ENCODE measurements around the gene CACNA1F.

Gene CACNA1F

DNA sequence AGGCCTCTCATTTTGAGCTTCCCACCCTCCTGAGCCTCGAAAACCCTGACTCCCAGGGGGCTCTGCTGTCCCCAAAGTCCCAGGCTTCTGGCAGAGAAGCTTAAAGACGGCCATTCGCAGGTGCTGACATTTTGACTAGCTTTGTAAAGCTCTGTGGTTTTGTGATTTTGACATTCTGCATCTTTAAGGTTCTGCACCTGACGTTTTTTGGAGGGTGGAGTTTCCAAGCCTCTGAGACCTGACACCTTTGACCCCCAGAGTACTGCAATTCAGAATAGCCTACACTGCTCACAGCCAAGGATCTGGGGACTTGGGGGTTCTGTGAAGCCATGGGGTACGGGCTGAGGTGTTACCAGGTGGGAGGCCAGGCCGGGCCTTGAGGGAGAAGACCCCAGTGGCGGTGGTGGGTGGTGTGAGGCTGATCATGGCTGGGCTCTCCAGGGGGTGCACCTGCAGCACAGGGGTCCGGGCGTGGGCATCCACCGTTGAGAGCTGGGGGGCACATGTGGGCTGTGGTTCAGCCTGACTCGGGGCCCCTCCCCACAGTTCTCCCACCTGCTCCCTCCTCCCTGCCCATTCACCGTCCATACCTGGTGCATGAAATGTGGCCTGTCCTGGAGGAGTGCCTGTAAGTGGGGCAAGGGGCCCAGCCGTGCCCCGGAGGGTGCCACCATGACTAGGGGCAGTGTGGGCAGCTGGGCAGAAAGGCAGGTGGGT is 24.1 kb upstream of the CACNA1F start:
- DNase-seq (ENCODE audit: low spot score) = no peak

DNA sequence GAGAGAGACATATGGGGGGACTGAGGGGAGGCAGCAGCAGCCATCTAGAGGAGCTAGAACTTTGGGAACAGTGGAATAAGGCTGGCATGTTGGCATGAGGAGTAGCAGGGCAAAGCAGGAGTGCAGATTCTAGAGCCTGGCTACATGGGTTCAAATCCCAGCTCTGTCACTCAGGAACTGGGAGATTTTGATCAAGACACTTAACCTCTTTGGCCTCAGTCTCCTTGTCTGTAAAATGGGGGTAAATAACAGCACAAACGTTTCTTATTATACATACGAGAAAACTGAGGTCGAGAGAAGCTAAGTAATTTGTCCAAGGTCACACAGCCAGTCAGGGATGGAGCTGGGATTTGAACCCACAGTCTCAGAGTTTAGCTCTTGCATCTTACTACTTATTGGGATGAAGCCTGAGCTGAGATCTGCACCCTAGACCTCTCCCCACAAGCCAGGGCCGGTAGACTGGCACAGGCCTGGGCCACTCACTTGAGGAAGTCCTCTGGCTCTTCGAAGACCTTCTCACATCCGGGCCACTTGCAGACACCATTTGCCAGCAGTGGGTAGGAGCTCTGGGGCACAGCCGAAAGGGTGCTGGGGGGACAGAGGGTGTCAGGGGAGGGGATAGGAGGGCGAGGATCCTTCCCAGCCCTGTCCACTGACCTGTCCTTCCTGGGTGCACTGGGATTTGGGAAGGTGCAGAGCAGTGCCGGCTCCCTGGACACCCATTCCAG is 23.3 kb upstream of the CACNA1F start:
- no peak for DNase-seq (ENCODE audit: low spot score)

DNA sequence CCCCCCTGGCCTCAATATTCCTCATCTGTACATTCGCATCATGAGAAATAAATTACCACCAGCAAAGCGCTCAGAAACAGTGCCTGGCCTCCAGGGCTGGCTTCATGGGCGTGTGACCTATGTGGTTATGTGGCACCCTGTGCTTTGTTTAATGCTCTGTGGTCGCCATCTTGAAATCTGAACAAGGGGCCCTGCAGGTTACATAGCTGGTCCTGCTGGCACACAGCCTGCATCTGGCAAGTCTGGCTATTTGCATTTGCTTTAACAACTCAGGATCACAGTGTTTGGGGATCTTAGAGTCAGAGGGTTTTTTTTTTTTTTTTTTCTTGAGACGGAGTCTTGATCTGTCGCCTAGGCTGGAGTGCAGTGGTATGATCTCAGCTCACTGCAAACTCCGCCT is 21.5 kb upstream of the CACNA1F start:
- no peak for DNase-seq (ENCODE audit: low spot score)

DNA sequence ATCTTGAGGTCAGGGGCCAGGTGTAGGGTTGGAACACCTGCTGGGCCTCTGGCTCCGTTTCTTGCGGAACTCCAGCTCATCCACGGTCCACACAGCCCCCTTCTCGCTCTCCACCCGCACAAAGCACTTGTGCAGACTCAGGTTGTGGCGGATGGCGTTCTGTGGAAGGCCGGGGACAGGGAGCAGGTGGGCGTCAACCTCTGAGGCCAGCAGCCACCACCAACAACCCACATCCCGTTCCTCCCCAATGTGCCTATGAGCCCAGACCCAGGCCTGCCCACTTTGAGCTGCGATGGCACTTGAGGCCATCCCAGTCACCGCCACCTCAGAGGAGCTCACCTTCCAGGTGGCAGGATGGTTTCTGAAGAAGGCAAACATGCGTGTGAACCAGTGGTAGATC is 18.2 kb upstream of the CACNA1F start:
- DNase-seq (ENCODE audit: low spot score) = no peak

DNA sequence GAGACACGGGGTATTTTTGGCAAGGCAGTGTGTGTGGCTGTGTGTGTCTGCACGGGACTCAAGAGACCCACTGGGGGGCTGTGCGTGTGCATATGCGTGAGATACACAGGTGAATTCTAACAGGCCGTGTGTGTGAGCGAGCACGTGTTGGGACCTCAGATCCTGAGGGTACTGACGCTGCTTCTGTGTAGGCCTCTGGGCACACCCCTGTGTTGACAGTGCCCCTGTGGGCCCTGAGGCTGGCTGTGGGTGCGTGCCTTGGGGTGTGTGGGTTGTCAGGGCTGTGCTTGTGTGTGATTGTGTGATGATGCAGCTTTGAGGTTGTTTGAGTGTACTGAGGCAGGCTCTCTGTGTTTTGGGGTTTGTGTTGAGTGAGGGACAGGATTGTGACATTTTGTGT is 17.4 kb upstream of the CACNA1F start:
- no peak for DNase-seq (ENCODE audit: low spot score)

DNA sequence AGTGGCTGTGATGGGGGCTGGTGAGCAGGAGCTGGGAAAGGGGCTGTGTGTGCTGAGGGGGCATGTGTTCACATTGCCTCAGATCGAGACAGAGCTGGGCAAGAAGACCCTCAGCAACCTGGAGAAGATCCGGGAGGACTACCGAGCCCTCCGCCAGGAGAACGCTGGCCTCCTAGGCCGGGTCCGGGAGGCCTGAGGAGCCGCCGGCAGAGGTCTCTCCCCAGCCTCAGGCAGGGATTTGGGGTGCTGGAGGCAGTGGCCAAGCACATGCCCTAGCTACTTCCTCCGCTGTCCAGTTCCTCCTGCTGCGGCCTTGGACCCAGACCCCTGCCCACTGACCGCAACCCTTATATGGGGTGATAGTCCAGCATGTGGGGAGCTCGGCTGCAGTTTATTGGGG is 16.9 kb upstream of the CACNA1F start:
- no peak for DNase-seq (ENCODE audit: low spot score)

DNA sequence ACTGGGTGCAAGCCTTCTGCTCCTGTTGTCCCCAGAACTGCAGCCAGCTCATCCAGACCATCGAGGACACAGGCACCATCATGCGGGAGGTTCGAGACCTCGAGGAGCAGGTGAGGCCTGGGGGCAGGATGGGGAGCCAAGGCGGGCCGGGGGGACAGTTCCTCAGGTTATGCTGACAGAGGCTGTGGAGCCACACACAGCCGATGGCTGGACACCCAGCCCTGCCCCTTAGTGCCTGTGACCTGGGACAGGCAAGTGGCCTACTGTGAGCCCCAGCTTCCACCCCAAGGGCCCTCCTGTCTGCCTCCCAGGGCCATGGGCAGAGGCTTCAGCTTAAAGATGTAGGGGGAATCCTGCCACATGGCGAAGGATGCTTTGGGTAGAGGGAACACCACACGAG is 16.5 kb upstream of the CACNA1F start:
- no peak for DNase-seq (ENCODE audit: low spot score)

DNA sequence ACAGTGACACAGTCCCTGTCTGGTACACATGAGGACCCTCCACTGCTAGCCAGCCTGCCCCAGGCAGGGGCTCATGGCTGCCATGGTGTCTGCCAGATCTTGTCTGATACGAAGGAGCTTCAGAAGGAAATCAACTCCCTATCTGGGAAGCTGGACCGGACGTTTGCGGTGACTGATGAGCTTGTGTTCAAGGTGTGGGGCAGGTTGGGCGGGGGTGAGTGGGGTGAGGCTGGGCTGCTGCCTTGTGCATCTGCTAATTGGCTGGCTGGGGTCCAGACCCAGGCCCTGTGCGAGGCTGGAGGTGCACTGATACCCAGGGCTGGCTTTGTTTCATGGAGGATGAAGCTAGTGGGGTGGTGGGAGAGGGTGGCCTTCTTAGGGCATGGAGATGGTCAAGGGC is 15.9 kb upstream of the CACNA1F start:
- no peak for DNase-seq (ENCODE audit: low spot score)

DNA sequence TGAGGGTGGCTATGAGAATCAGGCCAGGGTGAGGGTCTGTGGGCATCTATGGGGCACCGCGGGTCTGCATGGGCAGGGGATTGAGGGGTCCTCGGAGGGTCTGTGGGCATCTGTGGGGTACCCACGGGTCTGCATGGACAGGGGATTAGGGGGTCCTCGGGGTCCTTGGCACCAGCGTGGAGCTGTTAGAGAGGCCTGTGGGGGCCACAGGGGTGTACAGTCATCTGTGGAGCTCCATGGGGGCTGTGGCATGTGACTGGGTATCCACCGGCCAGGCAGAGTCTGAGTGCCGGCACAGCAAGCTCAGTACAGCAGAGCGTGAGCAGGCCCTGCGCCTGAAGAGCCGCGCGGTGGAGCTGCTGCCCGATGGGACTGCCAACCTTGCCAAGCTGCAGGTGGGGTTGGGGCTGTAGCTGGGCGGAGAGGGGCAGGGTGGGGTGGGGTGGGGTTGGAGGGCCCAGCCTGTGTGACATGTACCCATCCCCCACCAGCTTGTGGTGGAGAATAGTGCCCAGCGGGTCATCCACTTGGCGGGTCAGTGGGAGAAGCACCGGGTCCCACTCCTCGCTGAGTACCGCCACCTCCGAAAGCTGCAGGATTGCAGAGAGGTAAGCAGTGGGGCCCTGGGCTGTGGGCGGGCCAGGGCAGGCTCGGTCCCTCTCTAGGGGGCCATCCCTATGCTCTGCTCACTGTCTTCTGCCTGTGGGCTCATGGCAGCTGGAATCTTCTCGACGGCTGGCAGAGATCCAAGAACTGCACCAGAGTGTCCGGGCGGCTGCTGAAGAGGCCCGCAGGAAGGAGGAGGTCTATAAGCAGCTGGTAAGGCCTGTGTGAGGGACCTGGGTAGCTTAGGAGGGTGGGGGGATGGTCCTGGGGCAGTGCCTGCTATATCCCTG is 15.0 kb upstream of the CACNA1F start:
- DNase-seq (ENCODE audit: low spot score) = no peak

DNA sequence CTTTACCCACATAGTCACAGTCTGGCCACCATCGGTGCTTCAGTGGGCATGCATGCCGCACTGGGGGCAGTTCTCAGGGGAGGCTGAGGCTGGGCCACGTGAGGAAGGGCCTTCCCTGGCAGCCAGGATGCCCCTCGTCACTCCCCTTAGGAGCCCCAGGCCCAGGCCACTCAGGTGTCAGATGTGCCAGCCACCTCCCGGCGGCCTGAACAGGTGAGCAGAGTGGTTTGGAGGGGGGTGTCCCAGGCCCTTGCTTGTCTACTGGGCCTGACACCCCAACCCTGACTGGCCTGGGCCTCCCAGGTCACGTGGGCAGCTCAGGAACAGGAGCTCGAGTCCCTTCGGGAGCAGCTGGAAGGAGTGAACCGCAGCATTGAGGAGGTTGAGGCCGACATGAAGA is 14.2 kb upstream of the CACNA1F start:
- DNase-seq (ENCODE audit: low spot score) = no peak

DNA sequence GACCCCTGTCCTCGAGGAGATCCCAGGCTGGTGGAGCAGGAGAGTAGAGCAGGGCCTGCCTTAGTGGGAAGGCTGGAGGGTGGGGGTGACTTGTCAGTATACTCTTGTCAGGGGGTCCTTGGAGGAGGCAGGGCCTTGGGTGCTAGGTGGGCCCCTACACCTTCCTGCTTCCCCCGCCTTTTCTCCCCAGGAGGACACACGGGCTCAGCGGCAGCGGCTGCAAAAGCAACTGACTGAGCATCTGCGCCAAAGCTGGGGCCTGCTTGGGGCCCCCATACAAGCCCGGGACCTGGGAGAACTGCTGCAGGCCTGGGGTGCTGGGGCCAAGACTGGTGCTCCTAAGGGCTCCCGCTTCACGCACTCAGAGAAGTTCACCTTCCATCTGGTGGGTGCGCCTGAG is 13.4 kb upstream of the CACNA1F start:
- no peak for DNase-seq (ENCODE audit: low spot score)

DNA sequence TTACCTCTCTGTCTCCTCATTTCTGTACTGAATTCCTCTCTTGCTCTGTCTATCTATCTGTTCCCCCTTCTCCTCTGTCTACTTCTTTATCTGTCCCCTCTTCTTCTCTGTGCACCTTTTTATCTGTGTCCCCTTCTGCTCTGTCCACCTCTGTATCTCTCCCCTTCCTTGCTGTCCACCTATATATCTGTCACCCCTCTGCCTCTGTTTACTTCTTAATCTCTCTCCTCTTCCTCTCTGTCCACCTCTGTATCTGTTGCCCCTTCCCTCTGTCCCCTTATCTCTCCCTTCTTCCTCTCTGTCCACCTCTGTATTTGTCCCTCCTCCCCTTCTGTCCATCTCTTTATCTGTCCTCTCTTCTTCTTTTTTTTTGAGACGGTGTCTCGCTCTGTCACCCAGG is 11.1 kb upstream of the CACNA1F start:
- no peak for DNase-seq (ENCODE audit: low spot score)

DNA sequence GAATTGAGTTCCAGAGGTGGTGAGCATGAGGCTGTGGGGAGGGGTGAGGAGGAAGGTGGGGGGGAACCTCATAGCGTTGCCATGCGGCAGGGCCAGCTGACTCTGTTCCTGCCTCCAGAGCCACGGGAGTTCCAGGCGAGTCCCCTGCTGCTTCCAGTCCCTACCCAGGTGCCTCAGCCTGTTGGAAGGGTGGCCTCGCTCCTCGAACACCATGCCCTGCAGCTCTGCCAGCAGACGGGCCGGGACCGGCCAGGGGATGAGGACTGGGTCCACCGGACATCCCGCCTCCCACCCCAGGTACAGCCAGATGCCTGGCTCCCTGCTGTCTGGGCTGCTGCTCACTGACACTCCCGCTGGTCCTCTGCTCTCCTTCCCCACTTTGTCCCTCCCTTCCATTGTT is 10.0 kb upstream of the CACNA1F start:
- no peak for DNase-seq (ENCODE audit: low spot score)

DNA sequence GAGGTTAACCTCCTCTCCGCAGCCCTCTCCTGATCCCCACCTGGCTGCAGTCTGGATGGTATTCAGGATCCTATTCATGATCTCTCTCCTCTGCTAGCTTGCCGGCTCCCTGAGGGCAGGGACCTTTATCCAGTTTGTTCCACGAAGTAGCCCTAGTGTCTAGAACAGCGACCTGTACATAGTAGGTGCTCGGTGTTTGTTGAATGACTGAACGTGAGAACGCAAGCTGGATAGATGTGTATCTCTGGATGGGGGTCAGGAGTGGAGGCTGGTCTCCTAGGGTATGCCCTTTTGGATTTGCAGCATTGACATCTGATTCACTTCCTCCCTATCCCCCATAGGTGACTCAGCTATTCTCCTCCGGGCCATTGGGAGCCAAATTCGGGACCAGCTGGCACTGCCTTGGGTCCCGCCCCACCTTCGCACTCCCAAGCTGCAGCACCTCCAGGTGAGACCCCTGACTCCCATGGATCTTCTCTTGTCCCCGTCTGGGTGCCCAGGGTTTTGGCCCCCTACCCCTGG is 9.5 kb upstream of the CACNA1F start:
- no peak for DNase-seq (ENCODE audit: low spot score)

DNA sequence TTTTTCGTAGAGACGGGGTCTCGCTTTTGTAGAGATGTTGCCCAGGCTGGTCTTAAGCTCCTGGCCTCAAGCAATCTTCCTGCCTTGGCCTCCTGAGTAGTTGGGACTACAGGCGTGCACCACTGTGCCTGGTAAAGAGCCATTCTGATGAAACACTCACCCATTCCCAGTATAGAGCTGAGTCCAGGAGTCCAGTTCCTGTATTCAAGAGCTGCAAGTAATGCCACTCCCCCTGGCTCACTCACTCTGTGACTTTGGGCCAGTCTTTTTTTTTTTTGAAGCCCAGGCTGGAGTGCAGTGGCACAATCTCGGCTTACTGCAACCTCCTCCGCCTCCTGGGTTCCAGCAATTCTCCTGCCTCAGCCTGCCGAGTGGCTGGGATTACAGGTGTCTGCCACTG is 5.6 kb upstream of the CACNA1F start:
- no peak for DNase-seq (ENCODE audit: low spot score)

DNA sequence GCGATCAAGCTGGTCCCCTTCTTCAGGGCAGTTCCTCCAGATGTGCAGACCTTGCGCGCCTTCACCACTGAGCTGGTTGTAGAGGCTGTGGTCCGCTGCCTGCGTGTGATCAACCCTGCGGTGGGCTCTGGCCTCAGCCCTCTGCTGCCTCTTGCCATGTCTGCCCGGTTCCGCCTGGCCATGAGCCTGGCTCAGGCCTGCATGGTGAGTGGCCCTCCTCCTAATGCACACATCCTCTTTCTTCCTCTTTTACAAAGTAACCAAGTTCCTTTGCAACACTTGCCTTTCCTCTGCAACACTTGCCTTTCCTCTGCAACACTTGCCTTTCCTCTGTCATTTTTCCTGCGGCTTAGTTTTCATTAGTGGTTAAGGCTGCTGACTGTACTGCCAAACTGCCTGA is 3.9 kb upstream of the CACNA1F start:
- DNase-seq (ENCODE audit: low spot score) = no peak

DNA sequence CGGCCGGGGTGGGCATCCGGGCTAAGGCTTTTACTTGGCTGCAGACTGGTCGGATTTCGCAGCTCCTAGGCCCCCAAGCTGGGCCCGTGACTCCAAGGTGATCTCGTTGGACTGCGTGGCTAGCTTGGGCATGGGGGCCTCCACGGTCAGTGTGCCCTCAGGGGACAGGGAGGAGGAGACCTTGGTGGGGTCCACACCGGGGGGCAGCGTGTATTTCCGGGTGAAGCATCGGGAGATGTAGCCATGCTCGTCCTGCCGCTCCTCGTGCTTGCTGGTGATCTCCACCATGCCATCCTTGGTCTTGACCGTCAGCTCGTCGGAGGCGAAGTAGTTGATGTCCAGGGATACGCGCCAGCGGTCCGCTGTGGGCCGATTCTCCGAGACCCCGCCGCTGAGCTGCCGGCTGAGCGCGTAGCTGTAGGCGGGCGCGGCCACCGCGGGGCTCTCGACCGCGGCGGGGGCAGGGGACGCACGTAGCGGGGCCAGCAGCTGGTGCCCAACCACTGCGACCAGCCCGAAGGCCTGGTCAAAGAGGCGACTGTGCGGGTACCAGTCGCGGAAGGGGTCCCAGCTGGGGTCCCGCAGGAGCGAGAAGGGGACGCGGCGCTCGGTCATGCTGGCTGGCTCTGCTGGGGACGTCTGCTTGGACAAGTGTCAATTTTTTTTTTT is 881 bp upstream of the CACNA1F start:
- peak; percentile 11 for DNase-seq (ENCODE audit: low spot score)

DNA sequence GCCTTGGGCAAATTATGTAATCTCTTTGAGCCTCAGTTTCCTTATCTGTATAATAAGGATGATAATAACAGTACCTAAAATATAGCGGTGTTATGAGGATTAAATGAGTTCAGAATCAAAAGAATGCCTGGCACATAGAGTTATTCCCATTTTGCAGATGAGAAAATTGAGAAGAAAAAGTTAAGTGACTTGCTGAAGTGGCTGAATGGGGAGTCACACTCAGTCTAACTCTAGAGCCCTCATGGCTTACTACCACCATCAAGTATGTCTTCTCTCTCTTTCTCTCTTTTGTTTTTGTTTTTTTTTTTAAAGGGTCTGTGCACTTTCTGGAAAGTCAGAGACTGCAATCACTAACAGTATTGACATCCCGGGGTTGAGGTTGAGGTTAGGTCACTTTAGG is 615 bp downstream of the CACNA1F start:
- DNase-seq (ENCODE audit: low spot score) = no peak

DNA sequence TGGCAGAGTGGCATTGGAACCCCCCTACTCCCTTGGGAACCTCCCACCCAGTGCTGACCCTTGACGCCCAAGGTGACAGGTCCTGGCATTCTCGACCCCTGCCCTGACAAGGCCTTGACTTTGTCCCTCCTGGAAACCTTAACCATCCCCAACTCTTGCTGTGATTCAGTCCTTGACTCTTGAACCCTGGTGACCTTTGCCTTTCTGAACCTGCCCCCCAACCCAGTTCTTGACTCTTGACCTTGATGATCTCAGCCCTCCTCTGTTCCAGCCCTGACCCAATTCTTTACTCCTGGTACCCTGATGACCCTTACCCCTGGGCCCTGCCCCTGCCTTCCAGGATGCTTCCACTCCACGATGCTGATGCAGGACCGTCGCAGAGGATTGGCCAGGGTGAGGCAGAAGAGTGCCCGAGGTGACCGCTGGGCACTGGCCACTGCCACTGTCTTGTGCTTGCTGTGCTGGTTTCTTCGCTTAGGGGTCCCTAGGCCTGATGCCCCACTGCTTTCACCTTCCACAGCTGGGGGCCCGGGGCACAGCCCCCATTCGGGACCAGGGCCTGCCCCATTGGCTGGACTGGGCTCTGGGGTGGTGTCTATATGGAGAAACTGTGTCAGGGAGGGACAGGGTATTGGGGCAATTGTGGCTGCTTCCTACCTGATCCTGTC is 1.7 kb downstream of the CACNA1F start:
- no peak for DNase-seq (ENCODE audit: low spot score)

DNA sequence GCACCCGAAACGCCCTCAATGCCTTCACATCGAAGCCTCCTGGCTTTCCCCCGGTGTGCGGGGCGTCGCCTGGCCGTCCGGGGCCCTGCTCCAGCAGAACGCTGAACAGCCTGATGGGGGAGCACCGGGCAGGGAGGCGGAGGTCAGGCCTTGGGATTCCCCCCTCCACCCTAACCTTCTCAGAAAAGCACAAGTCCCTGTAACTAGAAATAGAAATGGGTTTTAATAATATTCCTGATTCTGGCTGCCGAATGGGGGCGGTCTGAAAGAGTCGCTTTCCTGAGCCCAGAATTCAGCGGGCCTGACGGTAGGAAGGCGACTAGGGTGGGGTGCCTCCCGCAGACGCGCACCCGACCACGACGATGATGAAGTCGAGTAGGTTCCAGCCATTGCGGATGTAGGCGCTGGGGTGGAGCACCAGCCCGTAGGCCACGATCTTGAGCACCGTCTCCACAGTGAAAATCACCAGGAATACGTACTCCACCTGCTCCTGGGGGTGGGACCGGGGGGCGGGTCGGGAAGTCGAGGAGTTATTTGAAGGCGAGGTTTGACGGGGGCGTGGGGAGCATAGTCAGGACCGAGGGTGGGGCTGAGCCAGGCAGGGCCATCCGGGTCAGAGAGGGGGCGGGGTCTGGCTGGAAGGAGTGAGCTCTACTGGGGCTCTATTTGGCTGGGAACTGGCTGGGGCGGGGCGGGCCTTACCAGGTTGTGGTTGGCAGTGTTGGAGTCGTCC is 2.5 kb downstream of the CACNA1F start:
- DNase-seq (ENCODE audit: low spot score) = peak; percentile 31

DNA sequence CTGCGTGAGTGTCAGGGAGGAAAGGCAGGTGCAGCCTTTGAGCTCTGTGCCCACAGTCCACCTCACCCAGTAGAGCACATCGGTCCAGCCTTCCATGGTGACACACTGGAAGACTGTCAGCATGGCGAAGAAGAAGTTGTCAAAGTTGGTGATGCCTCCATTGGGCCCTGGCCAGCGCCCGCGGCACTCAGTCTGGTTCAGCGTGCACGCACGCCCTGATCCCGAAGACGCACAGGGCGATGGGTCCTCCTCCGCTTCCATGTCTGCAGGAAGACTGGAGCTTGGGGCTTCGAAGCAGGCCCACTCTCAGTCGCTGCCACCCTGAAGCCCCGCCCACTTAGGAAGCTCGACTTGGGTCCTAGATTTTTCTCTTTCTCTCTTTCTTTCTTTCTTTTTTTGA is 5.0 kb downstream of the CACNA1F start:
- no peak for DNase-seq (ENCODE audit: low spot score)

All from AG20443 (cell line).